Keratinocyte (primary cell): ENCODE measurements around the gene CELF2. TPM values are rescaled to one million over a fixed set of nuclear protein-coding genes. Genes with fewer than 3 reads are reported as not detected.

Experiments
- DNase-seq: peaks from one replicate; pipeline ENCODE4 v3.0.0-alpha.2; 2011; ENCODE audit warnings: low read depth, missing footprints, low spot score
- FAIRE-seq: peaks from 2 replicates; lab custom pipeline; 2011; peaks lifted over from hg19 to GRCh38; lab: Jason Lieb, UNC
- H2AFZ ChIP-seq: 2 replicates; pipeline ENCODE4 v1.6.0; 2012; ENCODE audit warnings: low read length, control low read depth, inconsistent platforms; ENCODE audit not compliant: control insufficient read depth
- H3K27ac ChIP-seq: 2 replicates; pipeline ENCODE4 v1.5.1; 2011; ENCODE audit warnings: low read length; ENCODE audit not compliant: control insufficient read depth, insufficient read depth
- H3K27me3 ChIP-seq: 3 replicates; pipeline ENCODE4 v1.6.0; 2011; ENCODE audit warnings: low read length; ENCODE audit not compliant: control insufficient read depth, insufficient read depth; ENCODE audit errors: extremely low read depth
- H3K36me3 ChIP-seq, 2 experiments: 2 replicates in 1 of 2; 3 replicates in 1 of 2; pipeline ENCODE4 v1.5.1; 2011; ENCODE audit warnings: low read length in 2 of 2, mild to moderate bottlenecking in 1 of 2; ENCODE audit not compliant: control insufficient read depth in 2 of 2, insufficient read depth in 2 of 2; ENCODE audit errors: extremely low read depth in 1 of 2
- H3K4me1 ChIP-seq: 3 replicates; pipeline ENCODE4 v1.5.1; 2011; ENCODE audit warnings: low read length; ENCODE audit not compliant: control insufficient read depth, insufficient read depth; ENCODE audit errors: extremely low read depth
- H3K4me2 ChIP-seq: 3 replicates; pipeline ENCODE4 v1.6.0; 2011; ENCODE audit warnings: low read depth, low read length; ENCODE audit not compliant: control insufficient read depth, insufficient read depth; ENCODE audit errors: extremely low read depth
- H3K4me3 ChIP-seq, 3 experiments: fragments of 200-600 bp in 1 of 3; sonication (generic) in 1 of 3; 2 replicates in 2 of 3; 3 replicates in 1 of 3; pipeline ENCODE4 v1.5.1; 2011 to 2016; ENCODE audit warnings: low read length in 3 of 3, mild to moderate bottlenecking in 3 of 3, control low read depth in 2 of 3, inconsistent platforms in 1 of 3, low read depth in 1 of 3, mixed read lengths in 1 of 3, mixed run types in 1 of 3, moderate library complexity in 1 of 3; ENCODE audit not compliant: control insufficient read depth in 2 of 3, insufficient read depth in 2 of 3; ENCODE audit errors: extremely low read depth in 1 of 3
- H3K79me2 ChIP-seq: 2 replicates; pipeline ENCODE4 v1.6.0; 2012; ENCODE audit warnings: low read length; ENCODE audit not compliant: control insufficient read depth, insufficient read depth
- H3K9ac ChIP-seq: 3 replicates; pipeline ENCODE4 v1.6.0; 2011; ENCODE audit warnings: low read length; ENCODE audit not compliant: control insufficient read depth, insufficient read depth; ENCODE audit errors: extremely low read depth
- H3K9me1 ChIP-seq: 3 replicates; pipeline ENCODE4 v1.6.0; 2011; ENCODE audit warnings: low read length; ENCODE audit not compliant: control insufficient read depth, insufficient read depth; ENCODE audit errors: extremely low read depth
- H3K9me3 ChIP-seq: 2 replicates; pipeline ENCODE4 v1.5.1; 2012; ENCODE audit warnings: low read depth, low read length; ENCODE audit not compliant: control insufficient read depth
- H4K20me1 ChIP-seq: 3 replicates; pipeline ENCODE4 v1.6.0; 2011; ENCODE audit warnings: low read length; ENCODE audit not compliant: control insufficient read depth, insufficient read depth; ENCODE audit errors: extremely low read depth
- CTCF ChIP-seq, 3 experiments: IDR thresholded peaks in 1 of 3; conservative IDR thresholded peaks in 1 of 3; optimal IDR thresholded peaks in 1 of 3; 2 replicates in 2 of 3; 3 replicates in 1 of 3; pipeline versions ENCODE3 to v1.5.1; 2011; ENCODE audit warnings: low read length in 3 of 3, mild to moderate bottlenecking in 3 of 3, moderate library complexity in 2 of 3, control low read depth in 1 of 3, inconsistent platforms in 1 of 3; ENCODE audit not compliant: insufficient read depth in 2 of 3; ENCODE audit errors: extremely low read depth in 1 of 3
- EZH2 ChIP-seq: IDR thresholded peaks from one replicate; pipeline ENCODE4 v1.6.1; 2012; ENCODE audit warnings: inconsistent platforms, mild to moderate bottlenecking, low read length, moderate library complexity
- dilution Hi-C: fragments of 300-500 bp; cut with MboI; formaldehyde crosslinking; loops from one replicate; pipeline ENCODE4 v1.7.0; 2020; ENCODE audit warnings: low sequenced_read_pairs; ENCODE audit not compliant: extremely low pct_ligation_motif_present
- polyA plus RNA-seq, 5 experiments: library from polyadenylated mRNA; depleted of rRNA in 3 of 5; stranded (reverse) in 3 of 5; stranded (forward) in 1 of 5; unstranded in 1 of 5; fragments of >200 nt; gene quantifications; 1 replicate in 1 of 5; 2 replicates in 3 of 5; 3 replicates in 1 of 5; pipeline versions ENCODE4 v1.2.1 to v1.2.3, GENCODE V29; 2011 to 2012; ENCODE audit warnings: missing spikeins in 2 of 5, low read depth in 1 of 5, low replicate concordance in 1 of 5

Gene CELF2
- polyA plus RNA-seq, 1 donor (not counting 4 experiments of a cell fraction or from before 2014, with no cell fraction given) = 9.8 TPM

GRCh38 chr10:11307937-11308336 is 290.3 kb downstream of the CELF2 start:
- TF ChIP-seq EZH2 (no peak), CTCF (optimal IDR thresholded peaks at IDR 0.05 in 1 of 3, IDR thresholded peaks at IDR 0.05 in 1 of 3, conservative IDR thresholded peaks at IDR 0.05 in 1 of 3; ENCODE audit: extremely low read depth in 1 of 3, insufficient read depth in 2 of 3, low read length in 3 of 3) (no peak)
- dilution Hi-C loops = no loop called here
- no peaks in the 10 kb centered on the region for H3K27me3 ChIP-seq

GRCh38 chr10:11311027-11311426 is 293.4 kb downstream of the CELF2 start:
- Histone ChIP-seq H3K9me3 (peaks cover 2% of the 10 kb centered on the region), H3K4me3 (no peak overlapping the region), H3K27me3 (no peaks in the 10 kb centered on the region), H3K4me1 (no peaks in the 10 kb centered on the region), H3K9me1 (no peaks in the 10 kb centered on the region), H3K9ac (no peak overlapping the region), H3K36me3 (no peaks in the 10 kb centered on the region), H2AFZ (no peak overlapping the region), H3K4me2 (no peak overlapping the region), H4K20me1 (no peaks in the 10 kb centered on the region), H3K79me2 (no peaks in the 10 kb centered on the region), H3K27ac (no peak overlapping the region)
- no peak for TF ChIP-seq EZH2
- dilution Hi-C loops = no loop called here
- DNase-seq (no peak), FAIRE-seq (no peak)

More at GRCh38 chr10:11307937-11308336, 290.3 kb downstream of the CELF2 start:
- no peak overlapping the region for H3K4me2 ChIP-seq
- FAIRE-seq (no peak), DNase-seq (no peak)
- H3K4me3 ChIP-seq = no peak overlapping the region
- H3K9me1 ChIP-seq = no peaks in the 10 kb centered on the region
- H3K36me3 ChIP-seq = no peaks in the 10 kb centered on the region
- no peaks in the 10 kb centered on the region for H4K20me1 ChIP-seq
- no peak overlapping the region for H3K27ac ChIP-seq
- H2AFZ ChIP-seq = no peak overlapping the region
- no peaks in the 10 kb centered on the region for H3K79me2 ChIP-seq
- H3K9me3 ChIP-seq = peaks cover 2% of the 10 kb centered on the region
- no peak overlapping the region for H3K9ac ChIP-seq
- H3K4me1 ChIP-seq = no peaks in the 10 kb centered on the region

- no peak for DNase-seq
- Histone ChIP-seq H4K20me1 (no peaks in the 10 kb centered on the region), H3K4me2 (no peak overlapping the region), H3K27me3 (no peaks in the 10 kb centered on the region), H3K79me2 (no peaks in the 10 kb centered on the region), H3K27ac (no peak overlapping the region), H2AFZ (no peak overlapping the region), H3K9me3 (peaks cover 2% of the 10 kb centered on the region), H3K9me1 (no peaks in the 10 kb centered on the region), H3K4me1 (no peaks in the 10 kb centered on the region), H3K36me3 (no peaks in the 10 kb centered on the region), H3K4me3 (no peak overlapping the region), H3K9ac (no peak overlapping the region)
- TF ChIP-seq EZH2 (no peak), CTCF (optimal IDR thresholded peaks at IDR 0.05 in 1 of 3, IDR thresholded peaks at IDR 0.05 in 1 of 3, conservative IDR thresholded peaks at IDR 0.05 in 1 of 3; ENCODE audit: extremely low read depth in 1 of 3, insufficient read depth in 2 of 3, low read length in 3 of 3) (no peak)
- no peak for FAIRE-seq
- dilution Hi-C loops = no loop called here
Measured at GRCh38 chr10:11313463-11313862, 295.8 kb downstream of the CELF2 start.
